H1 (cell line): ENCODE data around the gene BORCS8. TPM values are rescaled to one million over a fixed set of nuclear protein-coding genes. Genes with fewer than 3 reads are reported as not detected.

Experiments used
- KDM1A ChIP-seq: fragments of 200-600, 300-600 bp; sonication (generic); IDR thresholded peaks from 2 replicates; pipeline ENCODE4 v1.7.1; 2016; ENCODE audit warnings: mild to moderate bottlenecking, low read length, borderline replicate concordance
- MAFK ChIP-seq: IDR thresholded peaks from 2 replicates; pipeline ENCODE4 v1.6.1; 2012; ENCODE audit warnings: low read depth, mild to moderate bottlenecking, improper control_type of control experiment, low read length
- USF2 ChIP-seq: IDR thresholded peaks from 2 replicates; pipeline ENCODE4 v1.6.1; 2011; ENCODE audit warnings: low read length, improper control_type of control experiment
- polyA plus RNA-seq, 7 experiments: library from polyadenylated mRNA; depleted of rRNA in 3 of 7; stranded (reverse) in 5 of 7; unstranded in 2 of 7; fragments of >200 nt in 5 of 7; fragments of 200-250 nt in 2 of 7; gene quantifications; 1 replicate in 5 of 7; 2 replicates in 1 of 7; 4 replicates in 1 of 7; pipeline versions ENCODE4 v1.2.1 to v1.2.3, GENCODE V29; 2011 to 2013; ENCODE audit warnings: missing spikeins in 2 of 7, mixed read lengths in 2 of 7
- total RNA-seq: library from RNA; stranded (reverse); fragmentation: NEBNext Ultra II Directional; extraction: Animal tissue kit (Norgen Biotek cat#: 25700); gene quantifications from 2 replicates; pipeline ENCODE4 v1.2.1, GENCODE V29; 2021

BORCS8 gene
- total and polyA plus RNA-seq, 2 of the 8 experiments (the other 6 are each of a cell fraction or from before 2014, with no cell fraction given), result 15.0 to 15.9 TPM

DNA sequence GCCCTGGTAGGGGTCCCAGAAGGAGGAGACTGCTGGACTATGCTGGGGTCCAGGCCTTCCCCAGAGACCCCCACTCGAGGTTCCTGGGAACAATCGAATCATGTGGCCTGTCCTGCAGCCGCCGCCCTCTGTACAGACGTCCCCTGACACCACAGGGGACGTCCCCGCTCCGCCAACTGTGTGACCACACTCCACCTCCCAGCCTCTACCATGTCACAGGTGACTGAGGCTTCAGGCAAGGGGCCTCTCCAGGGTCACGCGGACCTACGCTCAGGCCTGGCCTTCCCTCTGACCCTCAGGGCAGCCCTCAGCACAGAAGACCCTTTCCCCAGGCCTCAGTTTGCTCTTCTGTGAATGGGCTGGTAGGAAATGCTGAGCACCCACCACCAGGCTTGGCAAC is 40.5 kb downstream of the BORCS8 start (continued):
- TF ChIP-seq KDM1A (no peak), MAFK (no peak), USF2 (no peak)
- TF ChIP-seq, all 59 proteins: peak for 0
